GM23338 (cell line): Measurements from ENCODE around the gene RNF44. TPM values are rescaled to one million over a fixed set of nuclear protein-coding genes. Genes with fewer than 3 reads are reported as not detected.

Experiments used
- ATAC-seq: fragments of 200-7000 bp; cut with Tn5 transposase; 3 replicates; pipeline ENCODE4 v1.9.1; 2020
- DNase-seq: peaks from one replicate; pipeline ENCODE4 v3.0.0-alpha.2; 2015; ENCODE audit warnings: low spot score
- H2AFZ ChIP-seq: fragments of 200-600 bp; sonication (generic); 2 replicates; pipeline ENCODE4 v1.8.0; 2016; ENCODE audit warnings: antibody characterized with exemption, mild to moderate bottlenecking, moderate library complexity
- H3F3A ChIP-seq: fragments of 200-600 bp; sonication (generic); replicated peaks from 2 replicates; pipeline ENCODE4 v1.8.0; 2017; ENCODE audit warnings: antibody characterized with exemption, mixed run types, low read depth
- H3K27ac ChIP-seq: fragments of 200-600 bp; sonication (generic); 2 replicates; pipeline ENCODE4 v1.6.1; 2016; ENCODE audit warnings: low read depth
- H3K27me3 ChIP-seq: fragments of 200-600 bp; sonication (generic); 2 replicates; pipeline ENCODE4 v1.8.0; 2016; ENCODE audit warnings: mild to moderate bottlenecking, mixed run types, moderate library complexity; ENCODE audit not compliant: insufficient read depth
- H3K36me3 ChIP-seq: fragments of 200-600 bp; sonication (generic); 2 replicates; pipeline ENCODE4 v1.8.0; 2016; ENCODE audit warnings: mild to moderate bottlenecking; ENCODE audit not compliant: insufficient read depth
- H3K4me1 ChIP-seq: fragments of 200-600 bp; sonication (generic); 2 replicates; pipeline ENCODE4 v1.8.0; 2016; ENCODE audit warnings: mild to moderate bottlenecking, moderate library complexity; ENCODE audit not compliant: insufficient read depth
- H3K4me2 ChIP-seq: fragments of 200-600 bp; sonication (generic); 2 replicates; pipeline ENCODE4 v1.7.1; 2017; ENCODE audit warnings: mixed run types
- H3K4me3 ChIP-seq: fragments of 200-600 bp; sonication (generic); 2 replicates; pipeline ENCODE4 v1.6.1; 2016; ENCODE audit warnings: mixed run types
- H3K79me2 ChIP-seq: fragments of 200-600 bp; sonication (generic); replicated peaks from 2 replicates; pipeline ENCODE4 v1.8.0; 2017; ENCODE audit warnings: mild to moderate bottlenecking; ENCODE audit not compliant: insufficient read depth
- H3K9me2 ChIP-seq: fragments of 200-600 bp; sonication (generic); 2 replicates; pipeline ENCODE4 v1.8.0; 2017; ENCODE audit not compliant: insufficient read depth
- H4K20me1 ChIP-seq: fragments of 200-600 bp; sonication (generic); replicated peaks from 2 replicates; pipeline ENCODE4 v1.8.0; 2017; ENCODE audit warnings: mild to moderate bottlenecking; ENCODE audit not compliant: insufficient read depth
- H3K27ac Mint-ChIP-seq: 2 replicates; pipeline ENCODE4 v1.8.0; 2020; ENCODE audit warnings: inconsistent platforms, mild to moderate bottlenecking, moderate library complexity, mixed read lengths
- H3K27me3 Mint-ChIP-seq: 3 replicates; pipeline ENCODE4 v1.8.0; 2022; ENCODE audit warnings: low read depth, mild to moderate bottlenecking, moderate library complexity, mixed read lengths, inconsistent platforms; ENCODE audit not compliant: insufficient read depth, poor library complexity
- H3K36me3 Mint-ChIP-seq: 3 replicates; pipeline ENCODE4 v1.8.0; 2021; ENCODE audit warnings: low read depth, mild to moderate bottlenecking, inconsistent platforms, moderate library complexity, mixed read lengths
- H3K4me1 Mint-ChIP-seq: 3 replicates; pipeline ENCODE4 v1.8.0; 2020; ENCODE audit warnings: mild to moderate bottlenecking, inconsistent platforms, mixed read lengths
- H3K4me3 Mint-ChIP-seq: 3 replicates; pipeline ENCODE4 v1.8.0; 2021; ENCODE audit warnings: moderate library complexity, mild to moderate bottlenecking, inconsistent platforms, mixed read lengths
- H3K9me3 Mint-ChIP-seq: 3 replicates; pipeline ENCODE4 v1.8.0; 2020; ENCODE audit warnings: moderate library complexity, mild to moderate bottlenecking, inconsistent platforms, mixed read lengths
- CREB1 ChIP-seq: fragments of 250-450 bp; sonication (Bioruptor Pico); IDR thresholded peaks from 2 replicates; pipeline ENCODE4 v1.5.0; 2020; ENCODE audit warnings: low read depth, mild to moderate bottlenecking, moderate library complexity
- CTCF ChIP-seq, 2 experiments: fragments of 200-600 bp in 1 of 2; sonication (generic) in 1 of 2; conservative IDR thresholded peaks; 2 replicates each; pipeline versions ENCODE4 v1.5.1 to v1.6.1; 2016 to 2017; ENCODE audit warnings: antibody characterized with exemption in 2 of 2, low read depth in 2 of 2, mild to moderate bottlenecking in 2 of 2, moderate library complexity in 1 of 2
- EZH2 ChIP-seq: fragments of 200-600 bp; sonication (generic); IDR thresholded peaks from one replicate; pipeline ENCODE4 v1.8.0; 2017; ENCODE audit warnings: antibody characterized with exemption, mild to moderate bottlenecking, low read depth; ENCODE audit not compliant: unreplicated experiment
- EZH2phosphoT487 ChIP-seq: fragments of 200-600 bp; sonication (generic); IDR thresholded peaks from one replicate; pipeline ENCODE4 v1.8.1; 2018; ENCODE audit warnings: antibody characterized with exemption; ENCODE audit not compliant: unreplicated experiment
- JUNB ChIP-seq: IDR thresholded peaks from one replicate; pipeline ENCODE4 v1.6.1; 2016; ENCODE audit warnings: antibody characterized with exemption; ENCODE audit not compliant: unreplicated experiment
- NANOG ChIP-seq: IDR thresholded peaks from 2 replicates; pipeline ENCODE4 v1.6.1; 2016; ENCODE audit warnings: antibody characterized with exemption, borderline replicate concordance
- POLR2AphosphoS5 ChIP-seq: IDR thresholded peaks from 2 replicates; pipeline ENCODE4 v1.6.1; 2016; ENCODE audit warnings: antibody characterized with exemption, low read depth
- STAT1 ChIP-seq: IDR thresholded peaks from one replicate; pipeline ENCODE4 v1.6.1; 2016; ENCODE audit warnings: antibody characterized with exemption; ENCODE audit not compliant: unreplicated experiment
- ZNF114 ChIP-seq: fragments of 250-450 bp; sonication (Bioruptor Pico); IDR thresholded peaks from 2 replicates; pipeline ENCODE4 v1.5.0; 2020; ENCODE audit warnings: mild to moderate bottlenecking, moderate library complexity
- ZNF331 ChIP-seq: fragments of 250-450 bp; sonication (Bioruptor Pico); IDR thresholded peaks from 2 replicates; pipeline ENCODE4 v1.5.0; 2020; ENCODE audit warnings: low read depth, mild to moderate bottlenecking, moderate library complexity
- ZNF462 ChIP-seq: fragments of 250-450 bp; sonication (Bioruptor Pico); IDR thresholded peaks from 2 replicates; pipeline ENCODE4 v1.5.0; 2020; ENCODE audit warnings: mild to moderate bottlenecking, moderate library complexity
- polyA plus RNA-seq: library from polyadenylated mRNA; unstranded; fragments of >200 nt; fragmentation: Nextera tagmentation; extraction: Ambion mirVana; gene quantifications from 2 replicates; pipeline ENCODE4 v1.2.1, GENCODE V29; 2016
- total RNA-seq: library from RNA; depleted of rRNA; stranded (reverse); fragments of >200 nt; shearing (Covaris generic); gene quantifications from 2 replicates; pipeline ENCODE4 v1.2.3, GENCODE V29; 2014
- TF ChIP-seq, protein P1 (sequence below): IDR thresholded peaks from one replicate; pipeline ENCODE4 v1.6.1; 2018; ENCODE audit warnings: antibody characterized with exemption; ENCODE audit not compliant: unreplicated experiment
- TF ChIP-seq, protein P2 (sequence below): IDR thresholded peaks from 2 replicates; pipeline ENCODE4 v1.6.1; 2016; ENCODE audit warnings: antibody characterized with exemption

RNF44 gene
- total and polyA plus RNA-seq, 2 experiments from 2014 or later, result 56.7 to 104 TPM

DNA sequence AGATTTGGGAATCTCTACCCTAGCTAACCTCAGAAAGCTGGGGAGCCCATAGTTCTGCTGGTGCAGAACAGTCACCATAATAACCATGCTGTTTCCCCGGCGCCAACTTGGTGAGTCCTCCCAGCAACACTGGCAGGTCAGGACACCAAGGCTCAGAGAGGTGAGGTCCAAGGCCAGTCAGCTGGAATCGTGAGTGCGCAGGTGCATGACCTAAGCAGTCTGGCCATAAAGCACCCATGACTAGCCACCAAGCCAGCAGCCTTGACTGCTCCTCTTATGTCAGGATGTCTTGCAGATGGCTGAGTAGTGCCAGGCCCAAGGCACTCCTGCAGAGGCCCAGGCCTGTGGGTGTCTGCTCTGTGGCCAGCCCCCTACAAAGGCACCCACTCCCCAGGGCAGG, 2.6 kb downstream of the RNF44 start:
- Histone ChIP-seq H3K4me1 (peaks cover 24% of the 10 kb centered on the region), H3K36me3 (peaks cover 5% of the 10 kb centered on the region; the same call in 1 of the 2 replicates), H4K20me1 (peaks cover 26% of the 10 kb centered on the region), H3K4me2 (peak overlapping the region; percentile 98), H3K27me3 (no peaks in the 10 kb centered on the region), H3F3A (0 out of 2 replicates have a peak, but pooled peaks cover 7% of the 10 kb centered on the region), H2AFZ (no peak overlapping the region), H3K4me3 (peak overlapping the region; percentile 74), H3K27ac (no peak overlapping the region), H3K9me2 (no peaks in the 10 kb centered on the region), H3K79me2 (peaks cover 52% of the 10 kb centered on the region)
- TF ChIP-seq, protein P1, sequence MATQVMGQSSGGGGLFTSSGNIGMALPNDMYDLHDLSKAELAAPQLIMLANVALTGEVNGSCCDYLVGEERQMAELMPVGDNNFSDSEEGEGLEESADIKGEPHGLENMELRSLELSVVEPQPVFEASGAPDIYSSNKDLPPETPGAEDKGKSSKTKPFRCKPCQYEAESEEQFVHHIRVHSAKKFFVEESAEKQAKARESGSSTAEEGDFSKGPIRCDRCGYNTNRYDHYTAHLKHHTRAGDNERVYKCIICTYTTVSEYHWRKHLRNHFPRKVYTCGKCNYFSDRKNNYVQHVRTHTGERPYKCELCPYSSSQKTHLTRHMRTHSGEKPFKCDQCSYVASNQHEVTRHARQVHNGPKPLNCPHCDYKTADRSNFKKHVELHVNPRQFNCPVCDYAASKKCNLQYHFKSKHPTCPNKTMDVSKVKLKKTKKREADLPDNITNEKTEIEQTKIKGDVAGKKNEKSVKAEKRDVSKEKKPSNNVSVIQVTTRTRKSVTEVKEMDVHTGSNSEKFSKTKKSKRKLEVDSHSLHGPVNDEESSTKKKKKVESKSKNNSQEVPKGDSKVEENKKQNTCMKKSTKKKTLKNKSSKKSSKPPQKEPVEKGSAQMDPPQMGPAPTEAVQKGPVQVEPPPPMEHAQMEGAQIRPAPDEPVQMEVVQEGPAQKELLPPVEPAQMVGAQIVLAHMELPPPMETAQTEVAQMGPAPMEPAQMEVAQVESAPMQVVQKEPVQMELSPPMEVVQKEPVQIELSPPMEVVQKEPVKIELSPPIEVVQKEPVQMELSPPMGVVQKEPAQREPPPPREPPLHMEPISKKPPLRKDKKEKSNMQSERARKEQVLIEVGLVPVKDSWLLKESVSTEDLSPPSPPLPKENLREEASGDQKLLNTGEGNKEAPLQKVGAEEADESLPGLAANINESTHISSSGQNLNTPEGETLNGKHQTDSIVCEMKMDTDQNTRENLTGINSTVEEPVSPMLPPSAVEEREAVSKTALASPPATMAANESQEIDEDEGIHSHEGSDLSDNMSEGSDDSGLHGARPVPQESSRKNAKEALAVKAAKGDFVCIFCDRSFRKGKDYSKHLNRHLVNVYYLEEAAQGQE, result no peak
- TF ChIP-seq CREB1 (CRISPR knock-in tag), result no peak
- TF ChIP-seq ZNF331 (CRISPR knock-in tag), result no peak
- no peak for TF ChIP-seq STAT1
- TF ChIP-seq NANOG, result no peak
- TF ChIP-seq, protein P2, sequence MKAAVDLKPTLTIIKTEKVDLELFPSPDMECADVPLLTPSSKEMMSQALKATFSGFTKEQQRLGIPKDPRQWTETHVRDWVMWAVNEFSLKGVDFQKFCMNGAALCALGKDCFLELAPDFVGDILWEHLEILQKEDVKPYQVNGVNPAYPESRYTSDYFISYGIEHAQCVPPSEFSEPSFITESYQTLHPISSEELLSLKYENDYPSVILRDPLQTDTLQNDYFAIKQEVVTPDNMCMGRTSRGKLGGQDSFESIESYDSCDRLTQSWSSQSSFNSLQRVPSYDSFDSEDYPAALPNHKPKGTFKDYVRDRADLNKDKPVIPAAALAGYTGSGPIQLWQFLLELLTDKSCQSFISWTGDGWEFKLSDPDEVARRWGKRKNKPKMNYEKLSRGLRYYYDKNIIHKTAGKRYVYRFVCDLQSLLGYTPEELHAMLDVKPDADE, result no peak
- TF ChIP-seq JUNB, result no peak
- no peak for TF ChIP-seq ZNF114 (CRISPR knock-in tag)
- no peak for TF ChIP-seq EZH2phosphoT487
- no peak for TF ChIP-seq EZH2
- no peak for TF ChIP-seq CTCF (conservative IDR thresholded peaks at IDR 0.05; ENCODE audit: low read depth in 2 of 2)
- TF ChIP-seq ZNF462 (CRISPR knock-in tag), result no peak
- TF ChIP-seq POLR2AphosphoS5, result no peak
- Mint-ChIP-seq H3K4me1 (peaks cover 34% of the 10 kb centered on the region), H3K4me3 (peak overlapping the region; percentile 99), H3K27ac (peak overlapping the region; percentile 61), H3K9me3 (peaks cover 2% of the 10 kb centered on the region; the same call in 1 of the 3 replicates), H3K27me3 (peaks cover 22% of the 10 kb centered on the region), H3K36me3 (peaks cover 45% of the 10 kb centered on the region)
- ATAC-seq, result no peak
- DNase-seq, result no peak
